Adipocyte (in vitro differentiated cells): ENCODE data around the gene IGF1R.
A peak's percentile ranks its signal among the peaks of the same experiment; 100 is the strongest.

Experiments
- DNase-seq: peaks from one replicate; pipeline ENCODE4 v3.0.0-alpha.2; 2015; ENCODE audit warnings: low read depth
- H3K27me3 ChIP-seq: replicated peaks from 2 replicates; pipeline ENCODE4 v1.7.0; 2013; ENCODE audit warnings: mild to moderate bottlenecking, low read length, moderate library complexity; ENCODE audit not compliant: control insufficient read depth, insufficient read depth
- H3K36me3 ChIP-seq: 2 replicates; pipeline ENCODE4 v1.7.0; 2013; ENCODE audit warnings: low read length, mild to moderate bottlenecking, moderate library complexity; ENCODE audit not compliant: control insufficient read depth, insufficient read depth, severe bottlenecking
- H3K4me1 ChIP-seq: 2 replicates; pipeline ENCODE4 v1.7.0; 2013; ENCODE audit warnings: mild to moderate bottlenecking, low read length, moderate library complexity; ENCODE audit not compliant: control insufficient read depth, insufficient read depth
- H3K4me3 ChIP-seq: 2 replicates; pipeline ENCODE4 v1.7.0; 2013; ENCODE audit warnings: mild to moderate bottlenecking, low read length, moderate library complexity
- H3K9ac ChIP-seq: 2 replicates; pipeline ENCODE4 v1.7.0; 2013; ENCODE audit warnings: mild to moderate bottlenecking, low read length, moderate library complexity
- H3K9me3 ChIP-seq: 2 replicates; pipeline ENCODE4 v1.7.0; 2013; ENCODE audit warnings: mild to moderate bottlenecking, low read length, moderate library complexity; ENCODE audit not compliant: control insufficient read depth

The IGF1R gene

GRCh38 chr15:98785431-98785806, 137.1 kb downstream of the IGF1R start:
- Histone ChIP-seq H3K27me3 (no peaks in the 10 kb centered on the region), H3K4me3 (no peak overlapping the region), H3K9ac (no peak overlapping the region), H3K4me1 (peaks cover 12% of the 10 kb centered on the region), H3K36me3 (no peaks in the 10 kb centered on the region), H3K9me3 (no peaks in the 10 kb centered on the region)
- no peak for DNase-seq

GRCh38 chr15:98785807-98786621, 137.7 kb downstream of the IGF1R start:
- no peaks in the 10 kb centered on the region for H3K27me3 ChIP-seq
- H3K9me3 ChIP-seq, result no peaks in the 10 kb centered on the region
- H3K36me3 ChIP-seq, result no peaks in the 10 kb centered on the region
- no peak overlapping the region for H3K9ac ChIP-seq
- H3K4me3 ChIP-seq, result no peak overlapping the region
- DNase-seq, result no peak
- peaks cover 12% of the 10 kb centered on the region for H3K4me1 ChIP-seq

GRCh38 chr15:98786717-98787116, 138.4 kb downstream of the IGF1R start:
- Histone ChIP-seq H3K36me3 (no peaks in the 10 kb centered on the region), H3K4me3 (no peak overlapping the region), H3K9ac (no peak overlapping the region), H3K9me3 (no peaks in the 10 kb centered on the region), H3K27me3 (no peaks in the 10 kb centered on the region), H3K4me1 (peaks cover 12% of the 10 kb centered on the region)
- no peak for DNase-seq

- Histone ChIP-seq H3K36me3 (no peaks in the 10 kb centered on the region), H3K27me3 (no peaks in the 10 kb centered on the region), H3K9ac (no peak overlapping the region), H3K9me3 (no peaks in the 10 kb centered on the region), H3K4me1 (peaks cover 11% of the 10 kb centered on the region), H3K4me3 (no peak overlapping the region)
- DNase-seq, result no peak
These were observed 138.9 kb downstream of the IGF1R start for GRCh38 chr15:98787194-98787593.

GRCh38 chr15:98787936-98788757, 139.8 kb downstream of the IGF1R start:
- no peaks in the 10 kb centered on the region for H3K27me3 ChIP-seq
- peaks cover 2% of the 10 kb centered on the region for H3K4me1 ChIP-seq

GRCh38 chr15:98789020-98789419, 140.7 kb downstream of the IGF1R start:
- no peak overlapping the region for H3K9ac ChIP-seq
- no peaks in the 10 kb centered on the region for H3K4me1 ChIP-seq
- DNase-seq, result no peak
- H3K9me3 ChIP-seq, result no peaks in the 10 kb centered on the region
- H3K27me3 ChIP-seq, result no peaks in the 10 kb centered on the region
- H3K4me3 ChIP-seq, result no peak overlapping the region
- H3K36me3 ChIP-seq, result no peaks in the 10 kb centered on the region

More at GRCh38 chr15:98787936-98788757, 139.8 kb downstream of the IGF1R start:
- H3K9me3 ChIP-seq, result no peaks in the 10 kb centered on the region
- no peak for DNase-seq
- H3K9ac ChIP-seq, result no peak overlapping the region
- no peak overlapping the region for H3K4me3 ChIP-seq
- H3K36me3 ChIP-seq, result no peaks in the 10 kb centered on the region

GRCh38 chr15:98790270-98790669, 141.9 kb downstream of the IGF1R start:
- H3K4me1 ChIP-seq, result no peaks in the 10 kb centered on the region
- H3K27me3 ChIP-seq, result no peaks in the 10 kb centered on the region
- no peak overlapping the region for H3K9ac ChIP-seq
- no peak overlapping the region for H3K4me3 ChIP-seq
- no peaks in the 10 kb centered on the region for H3K36me3 ChIP-seq
- no peak for DNase-seq
- H3K9me3 ChIP-seq, result no peaks in the 10 kb centered on the region

GRCh38 chr15:98791046-98791701, 142.8 kb downstream of the IGF1R start:
- Histone ChIP-seq H3K9ac (no peak overlapping the region), H3K9me3 (no peaks in the 10 kb centered on the region), H3K36me3 (no peaks in the 10 kb centered on the region), H3K4me1 (no peaks in the 10 kb centered on the region), H3K4me3 (no peak overlapping the region), H3K27me3 (no peaks in the 10 kb centered on the region)
- DNase-seq, result peak; percentile 52

GRCh38 chr15:98792117-98792516, 143.8 kb downstream of the IGF1R start:
- no peak overlapping the region for H3K9ac ChIP-seq
- H3K9me3 ChIP-seq, result no peaks in the 10 kb centered on the region
- no peaks in the 10 kb centered on the region for H3K27me3 ChIP-seq
- no peaks in the 10 kb centered on the region for H3K4me1 ChIP-seq
- no peak overlapping the region for H3K4me3 ChIP-seq
- no peaks in the 10 kb centered on the region for H3K36me3 ChIP-seq
- no peak for DNase-seq

GRCh38 chr15:98794211-98794610, 145.9 kb downstream of the IGF1R start:
- Histone ChIP-seq H3K9ac (no peak overlapping the region), H3K27me3 (no peaks in the 10 kb centered on the region), H3K4me1 (peaks cover 4% of the 10 kb centered on the region), H3K4me3 (no peak overlapping the region), H3K36me3 (no peaks in the 10 kb centered on the region), H3K9me3 (no peaks in the 10 kb centered on the region)
- no peak for DNase-seq

- no peaks in the 10 kb centered on the region for H3K9me3 ChIP-seq
- no peaks in the 10 kb centered on the region for H3K36me3 ChIP-seq
- no peaks in the 10 kb centered on the region for H3K27me3 ChIP-seq
- DNase-seq, result no peak
- no peak overlapping the region for H3K4me3 ChIP-seq
- no peak overlapping the region for H3K9ac ChIP-seq
- H3K4me1 ChIP-seq, result peaks cover 10% of the 10 kb centered on the region
These were observed 146.4 kb downstream of the IGF1R start for GRCh38 chr15:98794748-98795147.
